ENCODE results near the gene BBS5. TPM values are rescaled to one million over a fixed set of nuclear protein-coding genes. Genes with fewer than 3 reads are reported as not detected.

Gene BBS5
- total RNA-seq, 4 donors from 2014 or later, result 4.3 to 24.1 (median 9.8) TPM

DNA sequence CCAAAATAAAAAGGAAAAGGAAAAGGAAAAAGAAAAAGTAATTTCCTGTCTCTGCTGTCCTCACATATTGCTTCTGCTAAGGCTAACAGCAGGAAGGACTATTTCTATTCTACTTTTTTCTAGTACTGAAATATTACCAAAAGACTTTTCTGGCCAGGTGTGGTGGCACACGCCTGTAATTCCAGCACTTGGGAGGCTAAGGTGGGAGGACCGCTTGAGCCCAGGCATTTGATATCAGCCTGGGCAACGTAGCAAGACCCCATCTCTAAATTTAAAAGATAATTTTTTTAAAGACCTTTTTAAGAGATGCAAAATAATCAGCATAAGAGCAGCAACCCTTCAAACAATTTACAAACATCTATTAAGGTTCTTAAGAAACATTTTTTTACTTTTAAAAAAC is 63.1 kb downstream of the BBS5 start:
- TF ChIP-seq POLR2AphosphoS5 (IDR thresholded peaks at IDR 0.05), result no peak
- no peak for TF ChIP-seq POLR2A (IDR thresholded peaks at IDR 0.05)
- TF ChIP-seq, protein P1, sequence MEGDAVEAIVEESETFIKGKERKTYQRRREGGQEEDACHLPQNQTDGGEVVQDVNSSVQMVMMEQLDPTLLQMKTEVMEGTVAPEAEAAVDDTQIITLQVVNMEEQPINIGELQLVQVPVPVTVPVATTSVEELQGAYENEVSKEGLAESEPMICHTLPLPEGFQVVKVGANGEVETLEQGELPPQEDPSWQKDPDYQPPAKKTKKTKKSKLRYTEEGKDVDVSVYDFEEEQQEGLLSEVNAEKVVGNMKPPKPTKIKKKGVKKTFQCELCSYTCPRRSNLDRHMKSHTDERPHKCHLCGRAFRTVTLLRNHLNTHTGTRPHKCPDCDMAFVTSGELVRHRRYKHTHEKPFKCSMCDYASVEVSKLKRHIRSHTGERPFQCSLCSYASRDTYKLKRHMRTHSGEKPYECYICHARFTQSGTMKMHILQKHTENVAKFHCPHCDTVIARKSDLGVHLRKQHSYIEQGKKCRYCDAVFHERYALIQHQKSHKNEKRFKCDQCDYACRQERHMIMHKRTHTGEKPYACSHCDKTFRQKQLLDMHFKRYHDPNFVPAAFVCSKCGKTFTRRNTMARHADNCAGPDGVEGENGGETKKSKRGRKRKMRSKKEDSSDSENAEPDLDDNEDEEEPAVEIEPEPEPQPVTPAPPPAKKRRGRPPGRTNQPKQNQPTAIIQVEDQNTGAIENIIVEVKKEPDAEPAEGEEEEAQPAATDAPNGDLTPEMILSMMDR (IDR thresholded peaks at IDR 0.05), result no peak
- no peak for TF ChIP-seq EP300 (IDR thresholded peaks at IDR 0.05)
- Histone ChIP-seq H3K36me3 (peaks cover 29% of the 10 kb centered on the region), H3K9me3 (no peaks in the 10 kb centered on the region), H3K27me3 (no peaks in the 10 kb centered on the region), H3K4me3 (no peak overlapping the region), H3K4me1 (no peaks in the 10 kb centered on the region), H3K27ac (no peak overlapping the region)
- no peak for DNase-seq (ENCODE audit: low spot score in 2 of 2)
- WGBS, result 95% methylated on average over 3 of the region's 3 CpGs

DNA sequence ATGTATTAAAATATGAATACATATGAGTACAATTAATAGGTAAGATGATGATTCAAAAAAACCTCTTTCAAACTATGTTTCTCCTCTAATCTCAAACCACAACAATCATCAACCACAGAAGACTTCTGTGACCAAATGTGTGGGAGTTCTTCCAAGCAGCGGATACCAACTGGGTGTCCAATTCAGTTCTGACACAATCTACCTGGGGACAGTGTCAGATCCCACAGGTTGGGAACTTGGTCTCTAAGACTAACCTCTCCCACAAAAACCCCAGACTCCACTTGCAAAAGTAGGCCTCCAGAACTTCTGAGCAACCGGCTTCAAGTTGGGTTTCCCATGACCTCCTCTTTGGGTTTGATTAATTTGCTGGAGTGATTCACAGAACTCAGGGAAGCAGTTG is 67.5 kb downstream of the BBS5 start:
- Histone ChIP-seq H3K36me3 (peaks cover 35% of the 10 kb centered on the region), H3K9me3 (no peaks in the 10 kb centered on the region), H3K4me3 (no peak overlapping the region), H3K27ac (no peak overlapping the region), H3K27me3 (no peaks in the 10 kb centered on the region), H3K4me1 (no peaks in the 10 kb centered on the region)
- WGBS, result 97% methylated on average over 2 of the region's 2 CpGs
- DNase-seq (ENCODE audit: low spot score in 2 of 2), result no peak
- TF ChIP-seq, protein P1 (IDR thresholded peaks at IDR 0.05), result no peak
- TF ChIP-seq POLR2A (IDR thresholded peaks at IDR 0.05) (no peak), EP300 (IDR thresholded peaks at IDR 0.05) (no peak), POLR2AphosphoS5 (IDR thresholded peaks at IDR 0.05) (no peak)

Other genes with a start within 250 kb of the BBS5 start
- gene LRP2, start 117.0 kb upstream of the BBS5 start, total RNA-seq, result under 1 TPM; 0.08 to 0.96 (median 0.20) TPM
- gene KLHL41, start 30.2 kb downstream of the BBS5 start, total RNA-seq, result 1 to 10 TPM in 1 of 4 donors, under 1 TPM in 3; 0.36 to 1.2 (median 0.58) TPM
- 10 to 100 TPM in 3 of 4 donors, 1 to 10 TPM in 1; 8.2 to 22.4 (median 16.1) TPM for gene FASTKD1, start 94.4 kb downstream of the BBS5 start, total RNA-seq
- gene PPIG, start 104.9 kb downstream of the BBS5 start, total RNA-seq, result 10 to 100 TPM; 29.0 to 48.0 (median 31.1) TPM
- gene CFAP210, start 214.9 kb downstream of the BBS5 start, total RNA-seq, result not detected
- gene PHOSPHO2, start 215.0 kb downstream of the BBS5 start, total RNA-seq, result 1 to 10 TPM; 3.5 to 5.6 (median 4.4) TPM